IMR-90 (cell line): Measurements from ENCODE around the gene STT3A.

ENCODE experiments used
- MAZ ChIP-seq: IDR thresholded peaks from 2 replicates; pipeline ENCODE4 v1.6.1; 2012; ENCODE audit warnings: low read depth, mild to moderate bottlenecking, low read length, improper control_type of control experiment, moderate library complexity, borderline replicate concordance
- POLR2A ChIP-seq: IDR thresholded peaks from 2 replicates; pipeline ENCODE4 v1.6.1; 2012; ENCODE audit warnings: mild to moderate bottlenecking, low read depth, low read length
- RAD21 ChIP-seq: IDR thresholded peaks from 2 replicates; pipeline ENCODE4 v1.6.1; 2012; ENCODE audit warnings: low read length, improper control_type of control experiment
- TF ChIP-seq, protein P1 (sequence below): conservative IDR thresholded peaks from 2 replicates; pipeline ENCODE4 v1.5.1; 2012; ENCODE audit warnings: mild to moderate bottlenecking, low read depth, low read length, improper control_type of control experiment
- TF ChIP-seq, protein P2 (sequence below): fragments of 150-350 bp; IDR thresholded peaks from 2 replicates; pipeline ENCODE4 v1.6.1; 2017; ENCODE audit warnings: mild to moderate bottlenecking, antibody characterized with exemption, low read length, low read depth

DNA sequence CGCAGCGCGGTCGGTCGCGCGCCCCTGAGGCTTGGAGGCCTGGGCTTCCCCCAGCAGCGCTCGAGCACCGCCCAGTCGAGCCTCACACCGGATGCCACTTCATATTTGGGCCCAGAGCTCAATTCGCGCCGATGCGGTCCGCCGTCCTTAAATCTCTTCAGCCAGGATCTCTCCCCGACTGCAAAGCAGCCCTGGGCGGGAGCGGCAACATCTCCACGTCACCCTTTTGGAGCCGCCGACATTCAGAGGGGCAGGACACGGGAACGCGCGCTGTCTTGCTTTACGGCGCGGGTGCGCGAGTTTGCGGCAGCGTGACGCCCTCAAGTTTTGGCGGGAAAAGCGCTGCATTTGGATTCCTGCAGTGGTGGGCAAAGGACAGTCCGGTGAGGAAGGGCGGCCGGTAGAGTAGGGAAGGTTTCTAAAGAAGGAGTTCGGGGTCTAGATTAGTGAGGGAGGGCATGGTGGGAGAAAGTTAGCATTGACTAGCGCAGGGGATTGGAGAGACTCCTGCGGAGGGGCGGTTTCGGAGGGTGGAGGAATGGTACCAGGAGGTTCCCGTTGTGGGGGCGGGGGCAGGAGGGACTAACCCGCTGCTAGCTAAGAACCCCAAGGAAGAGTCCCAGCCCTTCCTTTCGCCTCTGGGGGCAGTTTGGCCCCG is 33.1 kb downstream of the STT3A start:
- TF ChIP-seq RAD21 (no peak), MAZ (peak; percentile 46; the same call in 1 of the 2 replicates), POLR2A (peak; percentile 78)
- TF ChIP-seq, protein P1, sequence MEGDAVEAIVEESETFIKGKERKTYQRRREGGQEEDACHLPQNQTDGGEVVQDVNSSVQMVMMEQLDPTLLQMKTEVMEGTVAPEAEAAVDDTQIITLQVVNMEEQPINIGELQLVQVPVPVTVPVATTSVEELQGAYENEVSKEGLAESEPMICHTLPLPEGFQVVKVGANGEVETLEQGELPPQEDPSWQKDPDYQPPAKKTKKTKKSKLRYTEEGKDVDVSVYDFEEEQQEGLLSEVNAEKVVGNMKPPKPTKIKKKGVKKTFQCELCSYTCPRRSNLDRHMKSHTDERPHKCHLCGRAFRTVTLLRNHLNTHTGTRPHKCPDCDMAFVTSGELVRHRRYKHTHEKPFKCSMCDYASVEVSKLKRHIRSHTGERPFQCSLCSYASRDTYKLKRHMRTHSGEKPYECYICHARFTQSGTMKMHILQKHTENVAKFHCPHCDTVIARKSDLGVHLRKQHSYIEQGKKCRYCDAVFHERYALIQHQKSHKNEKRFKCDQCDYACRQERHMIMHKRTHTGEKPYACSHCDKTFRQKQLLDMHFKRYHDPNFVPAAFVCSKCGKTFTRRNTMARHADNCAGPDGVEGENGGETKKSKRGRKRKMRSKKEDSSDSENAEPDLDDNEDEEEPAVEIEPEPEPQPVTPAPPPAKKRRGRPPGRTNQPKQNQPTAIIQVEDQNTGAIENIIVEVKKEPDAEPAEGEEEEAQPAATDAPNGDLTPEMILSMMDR = no peak
- TF ChIP-seq, protein P2, sequence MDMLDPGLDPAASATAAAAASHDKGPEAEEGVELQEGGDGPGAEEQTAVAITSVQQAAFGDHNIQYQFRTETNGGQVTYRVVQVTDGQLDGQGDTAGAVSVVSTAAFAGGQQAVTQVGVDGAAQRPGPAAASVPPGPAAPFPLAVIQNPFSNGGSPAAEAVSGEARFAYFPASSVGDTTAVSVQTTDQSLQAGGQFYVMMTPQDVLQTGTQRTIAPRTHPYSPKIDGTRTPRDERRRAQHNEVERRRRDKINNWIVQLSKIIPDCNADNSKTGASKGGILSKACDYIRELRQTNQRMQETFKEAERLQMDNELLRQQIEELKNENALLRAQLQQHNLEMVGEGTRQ = peak; percentile 22; the same call in 1 of the 2 replicates
